Colonic mucosa (tissue), 4 donors: Measurements from ENCODE around the gene ZFP36L2. TPM values are rescaled to one million over a fixed set of nuclear protein-coding genes. Genes with fewer than 3 reads are reported as not detected.

ENCODE experiments used
- DNase-seq: peaks from one replicate; pipeline ENCODE4 v3.0.0-alpha.2; 2020
- H3K27ac ChIP-seq: fragments of 200-600 bp; one replicate; pipeline ENCODE4 v1.8.0; 2021
- H3K27me3 ChIP-seq: fragments of 200-600 bp; one replicate; pipeline ENCODE4 v1.8.0; 2021
- H3K36me3 ChIP-seq: fragments of 200-600 bp; one replicate; pipeline ENCODE4 v1.8.0; 2021
- H3K4me1 ChIP-seq: fragments of 200-600 bp; one replicate; pipeline ENCODE4 v1.8.0; 2021; ENCODE audit warnings: mild to moderate bottlenecking
- H3K4me3 ChIP-seq: fragments of 200-600 bp; one replicate; pipeline ENCODE4 v1.8.0; 2021
- H3K9ac ChIP-seq, 2 donors: one replicate each; pipeline ENCODE4 v1.7.0; 2013; ENCODE audit warnings: control low read depth in 2 of 2, low read depth in 2 of 2, low read length in 2 of 2
- H3K9me3 ChIP-seq: fragments of 200-600 bp; one replicate; pipeline ENCODE4 v1.8.0; 2021
- intact Hi-C: fragments of 100-400 bp; cut with DNase I; formaldehyde crosslinking; loops from one replicate; pipeline ENCODE4 v1.14.1; 2022
- total RNA-seq, 2 donors: library from RNA; stranded (reverse); fragmentation: NEBNext Ultra II Directional in 1 of 2; extraction: Animal tissue kit (Norgen Biotek cat#: 25700) in 1 of 2; gene quantifications; one replicate each; pipeline ENCODE4 v1.2.1, GENCODE V29; 2021
- TF ChIP-seq, protein P1 (sequence below): fragments of 200-600 bp; IDR thresholded peaks from one replicate; pipeline ENCODE4 v1.8.0; 2022; ENCODE audit warnings: antibody characterized with exemption, mild to moderate bottlenecking
- donor health status: healthy.
- donor health status: DM: no; HTN: no; CAD: no.
- donor health status: DM: no; HTN: no; CAD: no.

Gene ZFP36L2
- total RNA-seq, 2 donors from 2014 or later: 166 to 205 TPM

GRCh38 chr2:43202289-43202688 lies 24.1 kb downstream of the ZFP36L2 start:
- no peak for DNase-seq
- Histone ChIP-seq H3K27ac (no peak overlapping the region), H3K27me3 (no peaks in the 10 kb centered on the region), H3K9me3 (no peaks in the 10 kb centered on the region), H3K4me3 (no peak overlapping the region), H3K4me1 (no peaks in the 10 kb centered on the region), H3K36me3 (no peaks in the 10 kb centered on the region), H3K9ac (no peak overlapping the region)
- intact Hi-C loops: no loop called here
- TF ChIP-seq, protein P1, sequence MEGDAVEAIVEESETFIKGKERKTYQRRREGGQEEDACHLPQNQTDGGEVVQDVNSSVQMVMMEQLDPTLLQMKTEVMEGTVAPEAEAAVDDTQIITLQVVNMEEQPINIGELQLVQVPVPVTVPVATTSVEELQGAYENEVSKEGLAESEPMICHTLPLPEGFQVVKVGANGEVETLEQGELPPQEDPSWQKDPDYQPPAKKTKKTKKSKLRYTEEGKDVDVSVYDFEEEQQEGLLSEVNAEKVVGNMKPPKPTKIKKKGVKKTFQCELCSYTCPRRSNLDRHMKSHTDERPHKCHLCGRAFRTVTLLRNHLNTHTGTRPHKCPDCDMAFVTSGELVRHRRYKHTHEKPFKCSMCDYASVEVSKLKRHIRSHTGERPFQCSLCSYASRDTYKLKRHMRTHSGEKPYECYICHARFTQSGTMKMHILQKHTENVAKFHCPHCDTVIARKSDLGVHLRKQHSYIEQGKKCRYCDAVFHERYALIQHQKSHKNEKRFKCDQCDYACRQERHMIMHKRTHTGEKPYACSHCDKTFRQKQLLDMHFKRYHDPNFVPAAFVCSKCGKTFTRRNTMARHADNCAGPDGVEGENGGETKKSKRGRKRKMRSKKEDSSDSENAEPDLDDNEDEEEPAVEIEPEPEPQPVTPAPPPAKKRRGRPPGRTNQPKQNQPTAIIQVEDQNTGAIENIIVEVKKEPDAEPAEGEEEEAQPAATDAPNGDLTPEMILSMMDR: no peak

GRCh38 chr2:43201497-43201896 lies 24.9 kb downstream of the ZFP36L2 start:
- intact Hi-C loops: no loop called here
- no peak overlapping the region for H3K27ac ChIP-seq
- no peaks in the 10 kb centered on the region for H3K36me3 ChIP-seq
- no peaks in the 10 kb centered on the region for H3K27me3 ChIP-seq
- H3K4me1 ChIP-seq: no peaks in the 10 kb centered on the region
- TF ChIP-seq, protein P1: no peak
- no peaks in the 10 kb centered on the region for H3K9me3 ChIP-seq
- H3K9ac ChIP-seq: no peak overlapping the region
- DNase-seq: no peak
- no peak overlapping the region for H3K4me3 ChIP-seq

GRCh38 chr2:43201016-43201415 lies 25.4 kb downstream of the ZFP36L2 start:
- no peaks in the 10 kb centered on the region for H3K9me3 ChIP-seq
- H3K9ac ChIP-seq: no peak overlapping the region
- no peak overlapping the region for H3K4me3 ChIP-seq
- no peak for DNase-seq
- H3K4me1 ChIP-seq: no peaks in the 10 kb centered on the region
- TF ChIP-seq, protein P1: no peak
- intact Hi-C loops: no loop called here
- H3K27me3 ChIP-seq: no peaks in the 10 kb centered on the region
- H3K36me3 ChIP-seq: no peaks in the 10 kb centered on the region
- H3K27ac ChIP-seq: no peak overlapping the region

GRCh38 chr2:43199492-43200488 lies 26.6 kb downstream of the ZFP36L2 start:
- no peak overlapping the region for H3K27ac ChIP-seq

GRCh38 chr2:43198263-43198662 lies 28.1 kb downstream of the ZFP36L2 start:
- intact Hi-C loops: no loop called here
- H3K9me3 ChIP-seq: no peaks in the 10 kb centered on the region
- no peak overlapping the region for H3K4me3 ChIP-seq
- H3K36me3 ChIP-seq: no peaks in the 10 kb centered on the region
- TF ChIP-seq, protein P1: no peak
- no peak for DNase-seq
- peaks cover 3% of the 10 kb centered on the region for H3K4me1 ChIP-seq
- H3K27ac ChIP-seq: no peak overlapping the region
- no peak overlapping the region for H3K9ac ChIP-seq
- H3K27me3 ChIP-seq: no peaks in the 10 kb centered on the region

More at GRCh38 chr2:43199492-43200488, 26.6 kb downstream of the ZFP36L2 start:
- peaks cover 3% of the 10 kb centered on the region for H3K4me1 ChIP-seq
- DNase-seq: peak; percentile 46
- H3K4me3 ChIP-seq: no peak overlapping the region
- H3K9ac ChIP-seq: peak overlapping the region in 1 of 2 donors; percentile 58
- TF ChIP-seq, protein P1: no peak
- no peaks in the 10 kb centered on the region for H3K27me3 ChIP-seq
- intact Hi-C loops: no loop called here
- no peaks in the 10 kb centered on the region for H3K9me3 ChIP-seq
- no peaks in the 10 kb centered on the region for H3K36me3 ChIP-seq
